Mesenchymal stem cell (in vitro differentiated cells and primary cell): ENCODE results near the gene BEST3.

ENCODE experiments used
- DNase-seq: peaks from one replicate; pipeline ENCODE4 v3.0.0-alpha.2; 2013
- H2AFZ ChIP-seq: one replicate; pipeline ENCODE4 v1.6.1; 2013; ENCODE audit warnings: low read depth, mild to moderate bottlenecking, control low read depth, inconsistent platforms, low read length, moderate library complexity
- H2AK5ac ChIP-seq: 2 replicates; pipeline ENCODE4 v1.6.1; 2013; ENCODE audit warnings: low read length, moderate library complexity, mild to moderate bottlenecking, inconsistent platforms; ENCODE audit not compliant: severe bottlenecking
- H2BK120ac ChIP-seq: one replicate; pipeline ENCODE4 v1.6.1; 2013; ENCODE audit warnings: low read depth, mild to moderate bottlenecking, inconsistent platforms, low read length, moderate library complexity
- H2BK12ac ChIP-seq, 2 experiments: one replicate each; pipeline ENCODE4 v1.6.1; 2013; ENCODE audit warnings: inconsistent platforms in 2 of 2, low read length in 2 of 2, mild to moderate bottlenecking in 2 of 2, moderate library complexity in 2 of 2, control low read depth in 1 of 2
- H2BK15ac ChIP-seq: one replicate; pipeline ENCODE4 v1.6.1; 2013; ENCODE audit warnings: mild to moderate bottlenecking, low read depth, inconsistent platforms; ENCODE audit not compliant: poor library complexity, severe bottlenecking
- H2BK5ac ChIP-seq: 2 replicates; pipeline ENCODE4 v1.6.1; 2013; ENCODE audit warnings: low read depth, mild to moderate bottlenecking, low read length, control low read depth, inconsistent platforms; ENCODE audit not compliant: poor library complexity, severe bottlenecking
- H3K14ac ChIP-seq, 2 experiments: one replicate each; pipeline ENCODE4 v1.6.1; 2013; ENCODE audit warnings: inconsistent platforms in 2 of 2, low read length in 2 of 2, control low read depth in 1 of 2, mild to moderate bottlenecking in 1 of 2, moderate library complexity in 1 of 2
- H3K18ac ChIP-seq, 2 experiments: one replicate each; pipeline ENCODE4 v1.6.1; 2013; ENCODE audit warnings: inconsistent platforms in 2 of 2, low read length in 2 of 2, control low read depth in 1 of 2, low read depth in 1 of 2, mild to moderate bottlenecking in 1 of 2
- H3K23ac ChIP-seq, 2 experiments: one replicate each; pipeline ENCODE4 v1.6.1; 2013; ENCODE audit warnings: inconsistent platforms in 2 of 2, low read length in 2 of 2, mild to moderate bottlenecking in 2 of 2, moderate library complexity in 2 of 2, control low read depth in 1 of 2
- H3K27ac ChIP-seq: 2 replicates; pipeline ENCODE4 v1.5.1; 2013; ENCODE audit warnings: mild to moderate bottlenecking, moderate library complexity, low read length, control low read depth, inconsistent platforms; ENCODE audit not compliant: poor library complexity, severe bottlenecking
- H3K27me3 ChIP-seq, 2 experiments: 2 replicates each; pipeline versions ENCODE4 v1.6.1 to v1.7.0; 2013; ENCODE audit warnings: low read length in 2 of 2, mild to moderate bottlenecking in 2 of 2, moderate library complexity in 2 of 2, control low read depth in 1 of 2, inconsistent platforms in 1 of 2; ENCODE audit not compliant: control insufficient read depth in 1 of 2, insufficient read depth in 1 of 2
- H3K36me3 ChIP-seq, 2 experiments: 2 replicates each; pipeline versions ENCODE4 v1.6.1 to v1.7.0; 2013; ENCODE audit warnings: low read length in 2 of 2, control low read depth in 1 of 2, inconsistent platforms in 1 of 2, low read depth in 1 of 2, mild to moderate bottlenecking in 1 of 2; ENCODE audit not compliant: insufficient read depth in 2 of 2, control insufficient read depth in 1 of 2
- H3K4ac ChIP-seq, 2 experiments: one replicate each; pipeline ENCODE4 v1.6.1; 2013; ENCODE audit warnings: inconsistent platforms in 2 of 2, low read length in 2 of 2, mild to moderate bottlenecking in 2 of 2, moderate library complexity in 2 of 2, control low read depth in 1 of 2, low read depth in 1 of 2
- H3K4me1 ChIP-seq: 2 replicates; pipeline ENCODE4 v1.6.1; 2013; ENCODE audit warnings: low read depth, low read length, control low read depth; ENCODE audit not compliant: control insufficient read depth, insufficient read depth
- H3K4me2 ChIP-seq: 2 replicates; pipeline ENCODE4 v1.6.1; 2013; ENCODE audit warnings: low read length, mild to moderate bottlenecking, inconsistent platforms; ENCODE audit not compliant: poor library complexity, severe bottlenecking
- H3K4me3 ChIP-seq, 2 experiments: 2 replicates each; pipeline versions ENCODE4 v1.5.1 to v1.7.0; 2013; ENCODE audit warnings: low read length in 2 of 2, mild to moderate bottlenecking in 2 of 2, control low read depth in 1 of 2, low read depth in 1 of 2; ENCODE audit not compliant: insufficient read depth in 1 of 2
- H3K79me1 ChIP-seq: replicated peaks from 2 replicates; pipeline ENCODE4 v1.6.1; 2013; ENCODE audit warnings: mild to moderate bottlenecking, control low read depth, low read length, inconsistent platforms; ENCODE audit not compliant: poor library complexity, severe bottlenecking
- H3K9ac ChIP-seq: 2 replicates; pipeline ENCODE4 v1.7.0; 2013; ENCODE audit warnings: mild to moderate bottlenecking, low read length, moderate library complexity
- H3K9me3 ChIP-seq: 2 replicates; pipeline ENCODE4 v1.7.0; 2013; ENCODE audit warnings: mild to moderate bottlenecking, low read length; ENCODE audit not compliant: control insufficient read depth
- H4K8ac ChIP-seq: one replicate; pipeline ENCODE4 v1.6.1; 2013; ENCODE audit warnings: inconsistent platforms, mild to moderate bottlenecking, low read length, moderate library complexity
- H4K91ac ChIP-seq: one replicate; pipeline ENCODE4 v1.6.1; 2013; ENCODE audit warnings: mild to moderate bottlenecking, low read length, inconsistent platforms
- WGBS: methylation state at CpG from one replicate; pipeline ENCODE4 v1.1.7; 2013; ENCODE audit warnings: mixed read lengths; 5-methylcytosine and 5-hydroxymethylcytosine counted together

BEST3 gene

DNA sequence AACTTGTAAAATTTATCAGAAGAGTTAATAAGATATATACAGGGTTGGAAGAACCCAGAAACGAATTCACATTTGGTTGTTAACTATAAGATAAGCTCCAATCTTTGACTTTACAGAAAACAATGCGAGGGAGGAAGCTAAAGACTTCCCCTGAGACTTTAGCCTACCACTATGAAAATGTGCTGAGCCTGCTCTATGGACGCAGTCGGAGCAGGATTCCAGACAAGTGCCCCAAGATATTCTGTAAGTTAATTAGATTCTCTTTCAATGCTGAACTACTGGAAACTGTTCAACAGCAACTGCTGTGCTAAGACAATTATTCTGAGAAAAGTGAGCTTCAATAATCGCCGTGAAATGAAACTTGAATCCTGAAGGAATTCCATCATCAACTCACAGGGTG is 80.1 kb downstream of the BEST3 start:
- Histone ChIP-seq H3K23ac (no peak overlapping the region), H3K4ac (no peak overlapping the region), H3K4me3 (no peak overlapping the region), H3K9me3 (no peaks in the 10 kb centered on the region), H3K36me3 (no peaks in the 10 kb centered on the region), H2AFZ (no peak overlapping the region), H3K4me2 (no peak overlapping the region), H3K9ac (no peak overlapping the region), H2BK5ac (no peak overlapping the region), H3K27ac (no peak overlapping the region), H3K4me1 (peaks cover under 1% of the 10 kb centered on the region), H4K8ac (no peak overlapping the region), H2AK5ac (no peak overlapping the region), H3K18ac (no peak overlapping the region), H2BK15ac (no peak overlapping the region), H3K27me3 (peaks cover 0 to 7% of the 10 kb centered on the region in 2 experiments), H2BK12ac (no peak overlapping the region), H3K14ac (no peak overlapping the region), H4K91ac (no peak overlapping the region), H3K79me1 (no peaks in the 10 kb centered on the region), H2BK120ac (no peak overlapping the region)
- no peak for DNase-seq
- WGBS = 70% methylated on average over 6 of the region's 6 CpGs

GRCh38 chr12:69616025-69616424 is 83.1 kb downstream of the BEST3 start:
- H2BK5ac ChIP-seq = no peak overlapping the region

GRCh38 chr12:69613351-69613750 is 85.8 kb downstream of the BEST3 start:
- Histone ChIP-seq H4K91ac (no peak overlapping the region), H3K4me1 (no peaks in the 10 kb centered on the region), H4K8ac (no peak overlapping the region), H3K18ac (no peak overlapping the region), H3K27me3 (peaks cover 0 to 7% of the 10 kb centered on the region in 2 experiments), H3K4ac (no peak overlapping the region), H2AFZ (no peak overlapping the region), H2BK5ac (no peak overlapping the region), H3K9me3 (no peaks in the 10 kb centered on the region), H2BK15ac (no peak overlapping the region), H3K14ac (peak overlapping the region in 1 of 2 experiments; percentile 44), H3K4me2 (no peak overlapping the region), H2AK5ac (no peak overlapping the region), H2BK12ac (no peak overlapping the region), H3K27ac (no peak overlapping the region), H3K23ac (no peak overlapping the region), H3K79me1 (no peaks in the 10 kb centered on the region), H3K36me3 (no peaks in the 10 kb centered on the region), H2BK120ac (no peak overlapping the region), H3K9ac (no peak overlapping the region), H3K4me3 (no peak overlapping the region)
- no peak for DNase-seq

More at GRCh38 chr12:69616025-69616424, 83.1 kb downstream of the BEST3 start:
- no peak overlapping the region for H3K9ac ChIP-seq
- no peak for DNase-seq
- H4K91ac ChIP-seq = no peak overlapping the region
- H3K27ac ChIP-seq = no peak overlapping the region
- H3K4me3 ChIP-seq = no peak overlapping the region
- H3K4ac ChIP-seq = no peak overlapping the region
- WGBS = 88% methylated on average over 11 of the region's 14 CpGs
- H3K79me1 ChIP-seq = no peaks in the 10 kb centered on the region
- no peak overlapping the region for H2AFZ ChIP-seq
- H2AK5ac ChIP-seq = no peak overlapping the region
- H3K4me1 ChIP-seq = no peaks in the 10 kb centered on the region
- no peak overlapping the region for H3K4me2 ChIP-seq
- no peak overlapping the region for H2BK15ac ChIP-seq
- H3K9me3 ChIP-seq = no peaks in the 10 kb centered on the region
- H3K27me3 ChIP-seq = peaks cover 0 to 7% of the 10 kb centered on the region in 2 experiments
- H3K14ac ChIP-seq = no peak overlapping the region
- no peak overlapping the region for H3K18ac ChIP-seq
- no peak overlapping the region for H4K8ac ChIP-seq
- H3K23ac ChIP-seq = no peak overlapping the region
- H2BK12ac ChIP-seq = peak overlapping the region in 1 of 2 experiments; percentile 11
- no peak overlapping the region for H2BK120ac ChIP-seq
- no peaks in the 10 kb centered on the region for H3K36me3 ChIP-seq

GRCh38 chr12:69610729-69611128 is 88.4 kb downstream of the BEST3 start, which contains the start of gene LRRC10:
TSS of gene LRRC10 (minus strand) at chr12:69610907. CDS start at chr12:69610838, 69 bp downstream.
- no peak within 1 kb of the TSS for H2AK5ac ChIP-seq
- no peak within 1 kb of the TSS for H3K18ac ChIP-seq
- no peaks in the 10 kb centered on the region for H3K79me1 ChIP-seq
- WGBS = 90% methylated on average over 11 of the region's 11 CpGs
- H2BK5ac ChIP-seq = no peak within 1 kb of the TSS
- no peak within 1 kb of the TSS for H4K91ac ChIP-seq
- H3K36me3 ChIP-seq = no peaks in the 10 kb centered on the region
- no peak within 1 kb of the TSS for H3K9ac ChIP-seq
- H2AFZ ChIP-seq = no peak within 1 kb of the TSS
- H3K14ac ChIP-seq = no peak within 1 kb of the TSS
- H3K4me2 ChIP-seq = no peak within 1 kb of the TSS
- no peaks in the 10 kb centered on the region for H3K27me3 ChIP-seq
- no peaks in the 10 kb centered on the region for H3K9me3 ChIP-seq
- no peak within 1 kb of the TSS for H3K4ac ChIP-seq
- DNase-seq = no peak
- no peak within 1 kb of the TSS for H2BK15ac ChIP-seq
- no peaks in the 10 kb centered on the region for H3K4me1 ChIP-seq
- no peak within 1 kb of the TSS for H2BK12ac ChIP-seq
- no peak within 1 kb of the TSS for H2BK120ac ChIP-seq
- no peak within 1 kb of the TSS for H4K8ac ChIP-seq
- H3K4me3 ChIP-seq = no peak within 1 kb of the TSS
- H3K27ac ChIP-seq = no peak within 1 kb of the TSS
- no peak within 1 kb of the TSS for H3K23ac ChIP-seq
